KMS-11 (cell line): ENCODE data around the gene SLC38A9.

Experiments
- H2AFZ ChIP-seq: fragments of 200-600 bp; sonication (generic); 2 replicates; pipeline ENCODE4 v1.6.1; 2016; ENCODE audit warnings: antibody characterized with exemption, mixed run types, low read depth
- H3K27ac ChIP-seq: fragments of 200-600 bp; sonication (generic); 2 replicates; pipeline ENCODE4 v1.6.1; 2016; ENCODE audit warnings: mild to moderate bottlenecking, mixed run types
- H3K27me3 ChIP-seq: fragments of 200-600 bp; sonication (generic); 2 replicates; pipeline ENCODE4 v1.6.1; 2017; ENCODE audit warnings: mild to moderate bottlenecking, low read depth, mixed run types, moderate library complexity; ENCODE audit not compliant: insufficient read depth
- H3K36me3 ChIP-seq: fragments of 200-600 bp; sonication (generic); 2 replicates; pipeline ENCODE4 v1.6.1; 2017; ENCODE audit warnings: mild to moderate bottlenecking, mixed run types; ENCODE audit not compliant: insufficient read depth
- H3K4me1 ChIP-seq: fragments of 200-600 bp; sonication (generic); 2 replicates; pipeline ENCODE4 v1.6.1; 2016; ENCODE audit warnings: mild to moderate bottlenecking, low read depth, mixed run types; ENCODE audit not compliant: poor library complexity, severe bottlenecking
- H3K4me2 ChIP-seq: fragments of 200-600 bp; sonication (generic); 2 replicates; pipeline ENCODE4 v1.7.0; 2016; ENCODE audit warnings: mild to moderate bottlenecking, mixed run types
- H3K4me3 ChIP-seq: fragments of 200-600 bp; sonication (generic); IDR thresholded peaks from 2 replicates; pipeline ENCODE4 v1.6.1; 2017; ENCODE audit warnings: low read depth, low read length, mixed read lengths; ENCODE audit not compliant: insufficient read depth
- H3K79me2 ChIP-seq: fragments of 200-600 bp; sonication (generic); 2 replicates; pipeline ENCODE4 v1.6.1; 2016; ENCODE audit warnings: low read depth, mixed run types; ENCODE audit not compliant: insufficient read depth
- H3K9ac ChIP-seq: fragments of 200-600 bp; sonication (generic); 2 replicates; pipeline ENCODE4 v1.6.1; 2016; ENCODE audit warnings: mild to moderate bottlenecking, mixed run types
- H4K20me1 ChIP-seq: fragments of 200-600 bp; sonication (generic); 2 replicates; pipeline ENCODE4 v1.6.1; 2016; ENCODE audit warnings: mild to moderate bottlenecking, mixed run types; ENCODE audit not compliant: insufficient read depth
- TF ChIP-seq, protein P1 (sequence below): fragments of 200-600 bp; sonication (generic); conservative IDR thresholded peaks from 2 replicates; pipeline ENCODE4 v1.6.1; 2017; ENCODE audit warnings: low read depth, mild to moderate bottlenecking, antibody characterized with exemption, low read length, moderate library complexity, mixed read lengths

The SLC38A9 gene

DNA sequence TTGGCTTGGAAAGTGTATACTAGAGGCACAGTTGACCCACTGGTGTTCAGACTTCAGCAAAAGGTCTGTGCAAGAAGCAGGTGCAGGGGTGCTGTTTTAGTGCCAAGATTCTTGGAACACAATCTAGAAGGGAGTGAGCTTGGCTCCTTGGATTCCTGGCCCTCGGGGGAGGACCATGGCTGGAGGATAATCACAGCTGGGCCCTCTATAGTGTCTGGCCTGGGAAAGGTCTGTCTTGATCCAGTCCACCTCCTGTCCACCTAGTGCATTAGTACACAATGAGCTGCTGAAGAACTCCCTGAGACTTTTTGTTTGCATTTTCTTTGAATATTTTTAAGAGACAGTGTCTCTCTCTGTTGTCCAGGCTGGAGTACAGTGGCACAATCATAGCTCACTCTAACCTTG, 126.9 kb downstream of the SLC38A9 start:
- Histone ChIP-seq H3K4me3 (no peak overlapping the region), H3K27ac (no peak overlapping the region), H3K36me3 (no peaks in the 10 kb centered on the region), H3K9ac (no peak overlapping the region), H4K20me1 (no peaks in the 10 kb centered on the region), H3K4me2 (no peak overlapping the region), H3K27me3 (no peaks in the 10 kb centered on the region), H3K79me2 (no peaks in the 10 kb centered on the region), H2AFZ (no peak overlapping the region), H3K4me1 (no peaks in the 10 kb centered on the region)
- TF ChIP-seq, protein P1, sequence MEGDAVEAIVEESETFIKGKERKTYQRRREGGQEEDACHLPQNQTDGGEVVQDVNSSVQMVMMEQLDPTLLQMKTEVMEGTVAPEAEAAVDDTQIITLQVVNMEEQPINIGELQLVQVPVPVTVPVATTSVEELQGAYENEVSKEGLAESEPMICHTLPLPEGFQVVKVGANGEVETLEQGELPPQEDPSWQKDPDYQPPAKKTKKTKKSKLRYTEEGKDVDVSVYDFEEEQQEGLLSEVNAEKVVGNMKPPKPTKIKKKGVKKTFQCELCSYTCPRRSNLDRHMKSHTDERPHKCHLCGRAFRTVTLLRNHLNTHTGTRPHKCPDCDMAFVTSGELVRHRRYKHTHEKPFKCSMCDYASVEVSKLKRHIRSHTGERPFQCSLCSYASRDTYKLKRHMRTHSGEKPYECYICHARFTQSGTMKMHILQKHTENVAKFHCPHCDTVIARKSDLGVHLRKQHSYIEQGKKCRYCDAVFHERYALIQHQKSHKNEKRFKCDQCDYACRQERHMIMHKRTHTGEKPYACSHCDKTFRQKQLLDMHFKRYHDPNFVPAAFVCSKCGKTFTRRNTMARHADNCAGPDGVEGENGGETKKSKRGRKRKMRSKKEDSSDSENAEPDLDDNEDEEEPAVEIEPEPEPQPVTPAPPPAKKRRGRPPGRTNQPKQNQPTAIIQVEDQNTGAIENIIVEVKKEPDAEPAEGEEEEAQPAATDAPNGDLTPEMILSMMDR, result no peak

DNA sequence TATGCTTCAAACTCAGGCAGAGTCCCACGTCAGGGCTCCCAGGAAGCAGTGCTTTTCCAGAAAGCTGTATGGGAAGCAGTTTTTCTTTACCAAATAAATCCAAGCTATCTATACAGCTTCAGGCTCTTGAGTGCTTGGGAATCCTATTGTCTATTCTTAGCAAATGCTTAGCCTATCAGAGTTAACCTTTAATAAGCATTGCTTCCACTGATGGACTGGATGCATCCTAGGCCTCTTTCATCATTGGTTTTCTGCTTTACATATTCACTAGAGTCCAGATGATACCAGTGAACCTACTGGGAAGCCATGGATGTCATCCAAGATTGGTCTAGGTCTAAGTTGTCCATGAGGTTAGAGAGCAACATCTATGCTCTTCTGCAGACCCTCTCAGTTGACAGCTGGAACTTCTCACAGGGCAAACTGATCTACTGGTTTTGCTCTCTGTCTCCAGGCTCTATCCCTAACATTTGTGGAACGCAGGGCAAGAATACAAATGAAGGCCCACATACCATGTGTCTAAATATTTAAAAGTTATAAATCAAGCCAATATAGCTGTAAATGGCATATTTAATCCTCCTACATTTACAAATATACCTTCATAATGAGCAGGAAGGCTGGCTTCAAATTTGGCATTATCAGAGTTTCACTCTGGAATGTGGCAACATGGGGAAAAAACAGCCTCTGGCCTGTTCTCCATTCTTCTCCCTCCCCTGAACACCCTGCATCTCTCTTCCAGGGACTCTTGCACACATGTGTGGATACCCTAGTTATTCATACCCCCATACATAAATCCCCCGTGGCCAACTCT, 127.5 kb downstream of the SLC38A9 start:
- TF ChIP-seq, protein P1, result no peak
- no peaks in the 10 kb centered on the region for H3K4me1 ChIP-seq
- no peaks in the 10 kb centered on the region for H3K36me3 ChIP-seq
- H3K27me3 ChIP-seq, result no peaks in the 10 kb centered on the region
- no peaks in the 10 kb centered on the region for H4K20me1 ChIP-seq
- H3K79me2 ChIP-seq, result no peaks in the 10 kb centered on the region
- no peak overlapping the region for H2AFZ ChIP-seq
- H3K9ac ChIP-seq, result no peak overlapping the region
- no peak overlapping the region for H3K4me3 ChIP-seq
- no peak overlapping the region for H3K4me2 ChIP-seq
- no peak overlapping the region for H3K27ac ChIP-seq

DNA sequence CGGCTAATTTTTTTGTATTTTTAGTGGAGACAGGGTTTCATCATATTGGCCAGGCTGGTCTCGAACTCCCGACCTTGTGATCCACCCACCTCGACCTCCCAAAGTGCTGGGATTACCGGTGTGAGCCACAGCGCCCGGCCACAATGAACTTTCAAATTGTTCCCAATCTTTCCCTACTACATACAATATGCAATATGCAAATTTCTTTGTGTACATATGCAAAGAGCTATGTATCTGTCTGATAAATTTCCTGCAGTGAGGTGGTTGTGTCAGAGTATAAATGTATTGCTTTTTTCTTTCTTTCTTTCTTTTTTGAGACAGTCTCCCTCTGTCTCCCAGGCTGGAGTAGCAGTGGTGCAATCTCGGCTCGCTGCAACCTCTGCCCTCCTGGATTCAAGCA, 128.5 kb downstream of the SLC38A9 start:
- Histone ChIP-seq H4K20me1 (no peaks in the 10 kb centered on the region), H2AFZ (no peak overlapping the region), H3K36me3 (no peaks in the 10 kb centered on the region), H3K27me3 (no peaks in the 10 kb centered on the region), H3K4me3 (no peak overlapping the region), H3K9ac (no peak overlapping the region), H3K4me1 (no peaks in the 10 kb centered on the region), H3K4me2 (no peak overlapping the region), H3K27ac (no peak overlapping the region), H3K79me2 (no peaks in the 10 kb centered on the region)
- TF ChIP-seq, protein P1, result no peak

DNA sequence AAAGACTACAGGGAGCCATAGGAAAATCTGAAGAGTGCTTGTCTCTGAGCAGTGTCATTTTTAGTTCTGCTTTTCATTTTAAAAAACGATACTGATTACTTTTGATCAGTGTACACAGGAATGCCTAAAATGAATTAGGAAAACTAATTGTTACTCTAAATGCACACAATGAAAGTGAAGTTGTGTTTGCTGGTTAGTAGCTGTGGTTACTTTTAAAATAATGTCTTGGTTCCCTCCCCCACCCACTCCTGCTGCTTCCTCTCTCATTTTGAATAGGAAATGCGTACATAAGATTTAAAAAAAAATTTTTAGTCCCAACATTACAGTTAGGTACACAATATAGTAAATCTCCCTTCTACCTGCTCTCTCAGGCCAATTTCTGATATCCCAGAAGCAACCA, 129.9 kb downstream of the SLC38A9 start:
- no peaks in the 10 kb centered on the region for H3K27me3 ChIP-seq
- no peak overlapping the region for H3K4me2 ChIP-seq
- no peaks in the 10 kb centered on the region for H4K20me1 ChIP-seq
- no peak overlapping the region for H2AFZ ChIP-seq
- no peak overlapping the region for H3K9ac ChIP-seq
- H3K79me2 ChIP-seq, result no peaks in the 10 kb centered on the region
- H3K4me3 ChIP-seq, result no peak overlapping the region
- TF ChIP-seq, protein P1, result no peak
- no peaks in the 10 kb centered on the region for H3K36me3 ChIP-seq
- H3K4me1 ChIP-seq, result peaks cover under 1% of the 10 kb centered on the region
- no peak overlapping the region for H3K27ac ChIP-seq
